Stomach (tissue), 4 donors: Measurements from ENCODE around the gene HEATR9.

Source experiments
- CTCF ChIP-seq, 7 experiments: fragments of 450-650 bp in 4 of 7; fragments of 200-600 bp in 3 of 7; sonication (generic) in 3 of 7; IDR thresholded peaks; one replicate each; pipeline ENCODE4 v1.5.1; 2016 to 2019; ENCODE audit warnings: antibody characterized with exemption in 7 of 7, control low read depth in 2 of 7, mild to moderate bottlenecking in 1 of 7
- POLR2AphosphoS5 ChIP-seq, 3 donors: sonication (generic); formaldehyde crosslinking; IDR thresholded peaks; one replicate each; pipeline ENCODE4 v1.6.1; 2016; ENCODE audit warnings: antibody characterized with exemption in 3 of 3

- no peak for TF ChIP-seq CTCF (IDR thresholded peaks at IDR 0.05)
- TF ChIP-seq POLR2AphosphoS5 (IDR thresholded peaks at IDR 0.05), result no peak
Observed at GRCh38 chr17:35894206-35894605, 25.5 kb upstream of the HEATR9 start.
